HepG2 (cell line): ENCODE measurements around the gene TOP2B. TPM values are rescaled to one million over a fixed set of nuclear protein-coding genes. Genes with fewer than 3 reads are reported as not detected.

Experiments used
- ATAC-seq: fragments of 200-7000 bp; cut with Tn5 transposase; 3 replicates; pipeline ENCODE4 v1.9.1; 2020; ENCODE audit warnings: mild to moderate bottlenecking, moderate library complexity
- BruUV-seq: library from RNA; stranded (reverse); fragments of 400-500 nt; replicated peaks from 2 replicates; lab custom pipeline; 2021; lab: Mats Ljungman, UMichigan
- CTCF ChIA-PET: fragments of 300-600 bp; formaldehyde crosslinking; extraction: SDS; loops from one replicate; lab custom pipeline; 2021; ENCODE audit warnings: low total read pairs, inconsistent platforms, low intra/inter-chr PET ratio; lab: Yijun Ruan, JAX
- POLR2A ChIA-PET: fragments of 350-600 bp; sonication (Branson Sonifier 250); formaldehyde crosslinking; loops from one replicate; lab custom pipeline; 2020; ENCODE audit warnings: antibody characterized with exemption, inconsistent platforms; lab: Yijun Ruan, JAX
- DNase-seq: peaks from one replicate; pipeline ENCODE4 v3.0.0-alpha.2; 2015; ENCODE audit warnings: low spot score
- FAIRE-seq: peaks from 3 replicates; lab custom pipeline; 2011; peaks lifted over from hg19 to GRCh38; lab: Jason Lieb, UNC
- H2AFZ ChIP-seq: one replicate; pipeline ENCODE4 v1.6.1; 2011; ENCODE audit warnings: low read length, inconsistent platforms
- H3K27ac ChIP-seq: fragments of 300-600 bp; 3 replicates; pipeline ENCODE4 v1.8.0; 2011; ENCODE audit warnings: mixed run types, mild to moderate bottlenecking, mixed read lengths, low read length, inconsistent platforms; ENCODE audit not compliant: insufficient read depth; ENCODE audit errors: extremely low read length
- H3K27me3 ChIP-seq, 2 experiments: fragments of 200-600 bp in 1 of 2; 2 replicates in 1 of 2; 3 replicates in 1 of 2; pipeline versions ENCODE4 v1.6.0 to v1.8.0; 2011; ENCODE audit warnings: low read length in 2 of 2, mild to moderate bottlenecking in 2 of 2, moderate library complexity in 2 of 2, inconsistent platforms in 1 of 2; ENCODE audit not compliant: insufficient read depth in 2 of 2, control insufficient read depth in 1 of 2
- H3K36me3 ChIP-seq, 2 experiments: fragments of 200-600 bp in 1 of 2; replicated peaks in 1 of 2; 2 replicates in 1 of 2; 3 replicates in 1 of 2; pipeline versions ENCODE4 v1.5.1 to v1.8.0; 2011; ENCODE audit warnings: low read length in 2 of 2, inconsistent platforms in 1 of 2; ENCODE audit not compliant: insufficient read depth in 2 of 2, control insufficient read depth in 1 of 2
- H3K4me1 ChIP-seq: 2 replicates; pipeline ENCODE4 v1.5.1; 2012; ENCODE audit warnings: low read length, inconsistent platforms; ENCODE audit not compliant: insufficient read depth
- H3K4me2 ChIP-seq: 2 replicates; pipeline ENCODE4 v1.6.0; 2011; ENCODE audit warnings: low read depth, low read length, inconsistent platforms
- H3K4me3 ChIP-seq, 3 experiments: fragments of 200-600 bp in 1 of 3; sonication (generic), shearing (Covaris generic) in 1 of 3; replicated peaks in 1 of 3; 2 replicates each; pipeline ENCODE4 v1.5.1; 2011 to 2016; ENCODE audit warnings: low read length in 3 of 3, inconsistent platforms in 2 of 3, low read depth in 2 of 3, mild to moderate bottlenecking in 2 of 3, control low read depth in 1 of 3, mixed read lengths in 1 of 3; ENCODE audit not compliant: insufficient read depth in 1 of 3
- H3K79me2 ChIP-seq: one replicate; pipeline ENCODE4 v1.6.1; 2011; ENCODE audit warnings: low read length, inconsistent platforms; ENCODE audit not compliant: insufficient read depth
- H3K9ac ChIP-seq: 2 replicates; pipeline ENCODE4 v1.6.0; 2011; ENCODE audit warnings: mild to moderate bottlenecking, low read depth, low read length, inconsistent platforms; ENCODE audit not compliant: insufficient read depth
- H3K9me3 ChIP-seq: 2 replicates; pipeline ENCODE4 v1.5.1; 2012; ENCODE audit warnings: mild to moderate bottlenecking, low read length
- H4K20me1 ChIP-seq: 2 replicates; pipeline ENCODE4 v1.6.0; 2011; ENCODE audit warnings: inconsistent platforms, mild to moderate bottlenecking, low read length, moderate library complexity; ENCODE audit not compliant: insufficient read depth
- CEBPB ChIP-seq: IDR thresholded peaks from 2 replicates; pipeline ENCODE4 v1.6.1; 2011; ENCODE audit warnings: low read depth, low read length, improper control_type of control experiment, borderline replicate concordance
- CEBPG ChIP-seq: IDR thresholded peaks from 2 replicates; pipeline ENCODE4 v1.6.1; 2016
- IRX3 ChIP-seq: sonication (generic); formaldehyde crosslinking; IDR thresholded peaks from 2 replicates; pipeline ENCODE4 v1.8.1; 2023; ENCODE audit warnings: mild to moderate bottlenecking, low read depth, missing genetic modification reagents, borderline replicate concordance
- PAXIP1 ChIP-seq: sonication (generic); formaldehyde crosslinking; conservative IDR thresholded peaks from 2 replicates; pipeline ENCODE4 v1.4.0; 2020; ENCODE audit warnings: mild to moderate bottlenecking, missing genetic modification reagents, moderate library complexity
- SIX4 ChIP-seq: sonication (generic); formaldehyde crosslinking; IDR thresholded peaks from 2 replicates; pipeline ENCODE4 v1.4.0; 2020; ENCODE audit warnings: missing genetic modification reagents
- STAT5B ChIP-seq: sonication (generic); formaldehyde crosslinking; IDR thresholded peaks from 2 replicates; pipeline ENCODE4 v1.4.0; 2020; ENCODE audit warnings: missing genetic modification reagents
- TGIF2 ChIP-seq: IDR thresholded peaks from 2 replicates; pipeline ENCODE4 v1.6.1; 2016; ENCODE audit warnings: control low read depth, missing compliant biosample characterization
- ZNF224 ChIP-seq: sonication (generic); formaldehyde crosslinking; IDR thresholded peaks from 2 replicates; pipeline ENCODE4 v1.5.0; 2020; ENCODE audit warnings: mild to moderate bottlenecking, missing genetic modification reagents
- ZNF709 ChIP-seq: sonication (generic); formaldehyde crosslinking; IDR thresholded peaks from 2 replicates; pipeline ENCODE4 v1.5.0; 2020; ENCODE audit warnings: mild to moderate bottlenecking, missing genetic modification reagents
- ZNF816 ChIP-seq: sonication (generic); formaldehyde crosslinking; IDR thresholded peaks from 2 replicates; pipeline ENCODE4 v1.8.0; 2022; ENCODE audit warnings: missing genetic modification reagents, mild to moderate bottlenecking, borderline replicate concordance
- WGBS: methylation state at CpG from one replicate; pipeline ENCODE4 v1.1.6; 2017; ENCODE audit warnings: low lambda C conversion rate; 5-methylcytosine and 5-hydroxymethylcytosine counted together
- in situ Hi-C: cut with HindIII; loops from 2 replicates; pipeline ENCODE4 v1.10.0; 2017; ENCODE audit warnings: low pct_unique_long_range_greater_than_20kb; ENCODE audit not compliant: extremely low pct_ligation_motif_present
- intact Hi-C: fragments of 100-400 bp; cut with micrococcal nuclease; formaldehyde crosslinking; loops from one replicate; pipeline ENCODE4 v1.10.0; 2022; ENCODE audit not compliant: unreplicated experiment
- polyA plus RNA-seq, 8 experiments: library from polyadenylated mRNA; depleted of rRNA in 3 of 8; stranded (reverse) in 7 of 8; unstranded in 1 of 8; fragments of >200 nt; fragmentation: Illumina TruSeq in 4 of 8; extraction: Trizol in 4 of 8; gene quantifications; 2 replicates each; pipeline versions ENCODE4 v1.2.1 to v1.2.3, GENCODE V29; 2011 to 2016; ENCODE audit warnings: low read depth in 4 of 8, missing spikeins in 1 of 8, mixed read lengths in 1 of 8; ENCODE audit not compliant: insufficient read depth in 1 of 8
- total RNA-seq, 5 experiments: library from RNA; depleted of rRNA; stranded (reverse); fragments of >200 nt; fragmentation: Illumina TruSeq; extraction: Trizol; gene quantifications; 2 replicates each; pipeline ENCODE4 v1.2.3, GENCODE V29; 2016; ENCODE audit warnings: low read depth in 1 of 5

The TOP2B gene
- total and polyA plus RNA-seq, 2 of the 13 experiments (the other 11 are each of a cell fraction or from before 2014, with no cell fraction given) = 27.6 to 88.1 TPM

- FAIRE-seq (no peak), ATAC-seq (no peak), DNase-seq (no peak)
- 100% methylated on average over 1 of the region's 1 CpG for WGBS
- H3K9me3 ChIP-seq = no peaks in the 10 kb centered on the region
- no peaks in the 10 kb centered on the region for H3K27me3 ChIP-seq
- ChIA-PET POLR2A (no interaction called here), CTCF (no interaction called here)
- peaks cover 4 to 39% of the 10 kb centered on the region in 2 experiments; a peak in 4 of 5 replicates for H3K36me3 ChIP-seq
- H4K20me1 ChIP-seq = no peaks in the 10 kb centered on the region
- H3K27ac ChIP-seq = no peak overlapping the region
- BruUV-seq = no TSS peak
- intact Hi-C loops = no loop called here
- no peaks in the 10 kb centered on the region for H3K79me2 ChIP-seq
- no peaks in the 10 kb centered on the region for H3K4me1 ChIP-seq
- TF ChIP-seq IRX3 (CRISPR knock-in tag) (no peak), PAXIP1 (CRISPR knock-in tag) (no peak), SIX4 (no peak), CEBPG (0 out of 2 replicates have a peak, but pooled peaks have one; percentile 7), ZNF224 (no peak), TGIF2 (CRISPR knock-in tag) (no peak), STAT5B (CRISPR knock-in tag) (no peak), CEBPB (peak; percentile 32; the same call in 1 of the 2 replicates), ZNF709 (CRISPR knock-in tag) (no peak), ZNF816 (CRISPR knock-in tag) (no peak)
- no peak overlapping the region for H3K4me2 ChIP-seq
- no peak overlapping the region for H3K9ac ChIP-seq
- H2AFZ ChIP-seq = no peak overlapping the region
- in situ Hi-C loops = no loop called here
- no peak overlapping the region for H3K4me3 ChIP-seq
Measured at GRCh38 chr3:25603703-25604102, 61.0 kb downstream of the TOP2B start.
